ENCODE data around the gene MGAT4B. TPM values are rescaled to one million over a fixed set of nuclear protein-coding genes. Genes with fewer than 3 reads are reported as not detected.
A peak's percentile ranks its signal among the peaks of the same experiment; 100 is the strongest.
"Not testable (repeated sequence)": the region's sequence is repeated elsewhere in the genome, so short reads cannot be mapped to it uniquely, and the experiment has no call there.

Gene MGAT4B
- total RNA-seq, 2 experiments from 2014 or later = 141 to 145 TPM

DNA sequence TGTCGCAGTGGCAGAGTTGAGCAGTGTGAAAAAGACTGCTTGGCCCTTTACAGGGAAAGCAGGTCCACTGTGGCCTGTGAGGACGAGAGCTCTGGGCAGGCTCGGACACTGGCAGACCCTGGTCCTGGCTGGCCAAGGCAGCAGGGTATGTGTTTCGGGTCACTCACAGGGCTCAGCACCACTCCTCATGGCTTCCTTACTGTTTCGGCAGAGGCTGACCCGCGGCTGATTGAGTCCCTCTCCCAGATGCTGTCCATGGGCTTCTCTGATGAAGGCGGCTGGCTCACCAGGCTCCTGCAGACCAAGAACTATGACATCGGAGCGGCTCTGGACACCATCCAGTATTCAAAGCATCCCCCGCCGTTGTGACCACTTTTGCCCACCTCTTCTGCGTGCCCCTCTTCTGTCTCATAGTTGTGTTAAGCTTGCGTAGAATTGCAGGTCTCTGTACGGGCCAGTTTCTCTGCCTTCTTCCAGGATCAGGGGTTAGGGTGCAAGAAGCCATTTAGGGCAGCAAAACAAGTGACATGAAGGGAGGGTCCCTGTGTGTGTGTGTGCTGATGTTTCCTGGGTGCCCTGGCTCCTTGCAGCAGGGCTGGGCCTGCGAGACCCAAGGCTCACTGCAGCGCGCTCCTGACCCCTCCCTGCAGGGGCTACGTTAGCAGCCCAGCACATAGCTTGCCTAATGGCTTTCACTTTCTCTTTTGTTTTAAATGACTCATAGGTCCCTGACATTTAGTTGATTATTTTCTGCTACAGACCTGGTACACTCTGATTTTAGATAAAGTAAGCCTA is 29.8 kb upstream of the MGAT4B start:
- Mint-ChIP-seq H3K36me3 (ENCODE audit: low read depth) (peaks cover 82% of the 10 kb centered on the region), H3K4me1 (ENCODE audit: low read depth) (peaks cover 14% of the 10 kb centered on the region), H3K27me3 (no peaks in the 10 kb centered on the region), H3K9me3 (no peaks in the 10 kb centered on the region), H3K27ac (peak overlapping the region; percentile 81), H3K4me3 (peak overlapping the region; percentile 72)
- H3K27ac ChIP-seq (ENCODE audit: low read depth in 1 of 2, low read length in 2 of 2) = peak overlapping the region; percentile 41 to 72
- peaks cover 0 to 4% of the 10 kb centered on the region in 2 experiments for H3K9me3 ChIP-seq (ENCODE audit: control insufficient read depth in 1 of 2, insufficient read depth in 1 of 2, low read length in 2 of 2)
- TF ChIP-seq, protein P1, sequence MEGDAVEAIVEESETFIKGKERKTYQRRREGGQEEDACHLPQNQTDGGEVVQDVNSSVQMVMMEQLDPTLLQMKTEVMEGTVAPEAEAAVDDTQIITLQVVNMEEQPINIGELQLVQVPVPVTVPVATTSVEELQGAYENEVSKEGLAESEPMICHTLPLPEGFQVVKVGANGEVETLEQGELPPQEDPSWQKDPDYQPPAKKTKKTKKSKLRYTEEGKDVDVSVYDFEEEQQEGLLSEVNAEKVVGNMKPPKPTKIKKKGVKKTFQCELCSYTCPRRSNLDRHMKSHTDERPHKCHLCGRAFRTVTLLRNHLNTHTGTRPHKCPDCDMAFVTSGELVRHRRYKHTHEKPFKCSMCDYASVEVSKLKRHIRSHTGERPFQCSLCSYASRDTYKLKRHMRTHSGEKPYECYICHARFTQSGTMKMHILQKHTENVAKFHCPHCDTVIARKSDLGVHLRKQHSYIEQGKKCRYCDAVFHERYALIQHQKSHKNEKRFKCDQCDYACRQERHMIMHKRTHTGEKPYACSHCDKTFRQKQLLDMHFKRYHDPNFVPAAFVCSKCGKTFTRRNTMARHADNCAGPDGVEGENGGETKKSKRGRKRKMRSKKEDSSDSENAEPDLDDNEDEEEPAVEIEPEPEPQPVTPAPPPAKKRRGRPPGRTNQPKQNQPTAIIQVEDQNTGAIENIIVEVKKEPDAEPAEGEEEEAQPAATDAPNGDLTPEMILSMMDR (IDR thresholded peaks at IDR 0.05) = no peak
- H3K4me1 ChIP-seq (ENCODE audit: insufficient read depth, low read length) = peaks cover 20% of the 10 kb centered on the region
- no peaks in the 10 kb centered on the region for H3K27me3 ChIP-seq (ENCODE audit: control insufficient read depth in 1 of 2, insufficient read depth in 2 of 2, low read length in 2 of 2)
- intact Hi-C loops (cut with DNase I, micrococcal nuclease) = no loop called here
- ChIA-PET POLR2A (interaction anchor here (0.5 to 1.7 kb wide), 7 partner anchors 9 to 254 kb away, joined by 3 to 10 read pairs (median 4); partner anchors contain the start of genes HNRNPH1 and SQSTM1), CTCF (interaction anchor here (0.8 to 1.5 kb wide), 3 partner anchors 25 to 41 kb away, joined by 3 to 5 read pairs (median 5); no protein-coding TSS in a partner anchor)
- ATAC-seq (ENCODE audit: poor library complexity) (peak; percentile 88), DNase-seq (peak in 13 of 14 experiments; percentile 39 to 84 (median 59))
- H3K36me3 ChIP-seq (ENCODE audit: insufficient read depth, low read length) = peaks cover 64% of the 10 kb centered on the region
- H3K4me3 ChIP-seq (ENCODE audit: low read length) = peak overlapping the region; percentile 12

DNA sequence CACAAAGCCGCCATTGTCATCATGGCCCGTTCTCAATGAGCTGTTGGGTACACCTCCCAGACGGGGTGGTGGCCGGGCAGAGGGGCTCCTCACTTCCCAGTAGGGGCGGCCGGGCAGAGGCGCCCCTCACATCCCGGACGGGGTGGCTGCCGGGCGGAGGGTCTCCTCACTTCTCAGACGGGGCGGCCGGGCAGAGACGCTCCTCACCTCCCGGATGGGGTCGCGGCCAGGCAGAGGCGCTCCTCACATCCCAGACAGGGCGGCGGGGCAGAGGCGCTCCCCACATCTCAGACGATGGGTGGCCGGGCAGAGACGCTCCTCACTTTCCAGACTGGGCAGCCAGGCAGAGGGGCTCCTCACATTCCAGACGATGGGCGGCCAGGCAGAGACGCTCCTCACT is 28.2 kb upstream of the MGAT4B start:
- H3K27me3 ChIP-seq (ENCODE audit: control insufficient read depth in 1 of 2, insufficient read depth in 2 of 2, low read length in 2 of 2); H3K9me3 ChIP-seq (ENCODE audit: control insufficient read depth in 1 of 2, insufficient read depth in 1 of 2, low read length in 2 of 2); CTCF ChIA-PET; POLR2A ChIA-PET; H3K9me3 Mint-ChIP-seq; H3K27me3 Mint-ChIP-seq; H3K4me3 ChIP-seq (ENCODE audit: low read length); DNase-seq; H3K4me3 Mint-ChIP-seq; H3K27ac ChIP-seq (ENCODE audit: low read depth in 1 of 2, low read length in 2 of 2); H3K27ac Mint-ChIP-seq; intact Hi-C loops (cut with DNase I, micrococcal nuclease); ATAC-seq (ENCODE audit: poor library complexity): not testable (repeated sequence)
- peaks cover 66% of the 10 kb centered on the region for H3K36me3 ChIP-seq (ENCODE audit: insufficient read depth, low read length)
- peaks cover 14% of the 10 kb centered on the region for H3K4me1 Mint-ChIP-seq (ENCODE audit: low read depth)
- peaks cover 20% of the 10 kb centered on the region for H3K4me1 ChIP-seq (ENCODE audit: insufficient read depth, low read length)
- H3K36me3 Mint-ChIP-seq (ENCODE audit: low read depth) = peaks cover 85% of the 10 kb centered on the region

DNA sequence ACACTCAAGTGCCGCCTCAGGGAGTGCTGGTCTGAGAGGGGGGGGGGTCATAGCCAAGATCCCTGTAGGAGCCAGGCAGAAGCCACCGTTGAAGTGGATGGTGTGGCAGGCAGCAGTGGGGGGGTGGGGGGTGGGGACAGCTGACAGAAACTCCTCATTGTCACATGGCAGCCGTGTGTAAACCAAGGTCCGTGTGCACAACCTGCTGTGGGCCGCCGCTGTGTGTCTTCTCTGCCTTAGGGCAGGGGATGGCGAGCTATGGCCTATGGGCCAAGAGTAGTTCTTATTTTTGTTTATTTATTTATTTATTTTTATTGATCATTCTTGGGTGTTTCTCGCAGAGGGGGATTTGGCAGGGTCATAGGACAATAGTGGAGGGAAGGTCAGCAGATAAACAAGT is 27.5 kb upstream of the MGAT4B start:
- Histone ChIP-seq H3K27ac (ENCODE audit: low read depth in 1 of 2, low read length in 2 of 2) (no peak overlapping the region), H3K4me3 (ENCODE audit: low read length) (no peak overlapping the region), H3K9me3 (ENCODE audit: control insufficient read depth in 1 of 2, insufficient read depth in 1 of 2, low read length in 2 of 2) (peaks cover 0 to 4% of the 10 kb centered on the region in 2 experiments), H3K4me1 (ENCODE audit: insufficient read depth, low read length) (peaks cover 20% of the 10 kb centered on the region), H3K36me3 (ENCODE audit: insufficient read depth, low read length) (peaks cover 62% of the 10 kb centered on the region), H3K27me3 (ENCODE audit: control insufficient read depth in 1 of 2, insufficient read depth in 2 of 2, low read length in 2 of 2) (no peaks in the 10 kb centered on the region)
- H3K27me3 Mint-ChIP-seq = no peaks in the 10 kb centered on the region
- H3K27ac Mint-ChIP-seq = no peak overlapping the region
- ChIA-PET CTCF (no interaction called here), POLR2A (interaction anchor here (0.6 kb wide), 1 partner anchor 1681 kb away, joined by 3 read pairs; no protein-coding TSS in a partner anchor)
- ATAC-seq (ENCODE audit: poor library complexity) (no peak), DNase-seq (no peak)
- no peak overlapping the region for H3K4me3 Mint-ChIP-seq
- peaks cover 14% of the 10 kb centered on the region for H3K4me1 Mint-ChIP-seq (ENCODE audit: low read depth)
- no peaks in the 10 kb centered on the region for H3K9me3 Mint-ChIP-seq
- H3K36me3 Mint-ChIP-seq (ENCODE audit: low read depth) = peaks cover 86% of the 10 kb centered on the region
- TF ChIP-seq, protein P1 (IDR thresholded peaks at IDR 0.05) = no peak
- intact Hi-C loops (cut with DNase I, micrococcal nuclease) = no loop called here

Data from CD4-positive, alpha-beta T cell (primary cell).